Panc1 (cell line): ENCODE measurements around the gene OR4M1.

Experiments
- CTCF ChIP-seq: fragments of 450-650 bp; IDR thresholded peaks from 2 replicates; pipeline ENCODE4 v1.5.1; 2017; ENCODE audit warnings: mild to moderate bottlenecking
- POLR2AphosphoS5 ChIP-seq: IDR thresholded peaks from 2 replicates; pipeline ENCODE4 v1.6.1; 2012; ENCODE audit warnings: mild to moderate bottlenecking, low read depth, low read length, moderate library complexity
- REST ChIP-seq, 2 experiments: IDR thresholded peaks; 2 replicates each; pipeline ENCODE4 v1.6.1; 2011 to 2012; ENCODE audit warnings: low read depth in 2 of 2, control low read depth in 1 of 2, low read length in 1 of 2, mild to moderate bottlenecking in 1 of 2, moderate library complexity in 1 of 2; ENCODE audit not compliant: insufficient read depth in 1 of 2
- SIN3A ChIP-seq: IDR thresholded peaks from 2 replicates; pipeline ENCODE4 v1.6.1; 2012; ENCODE audit warnings: low read depth, mild to moderate bottlenecking, low read length, moderate library complexity, borderline replicate concordance; ENCODE audit not compliant: insufficient read depth
- TCF7L2 ChIP-seq: IDR thresholded peaks from 2 replicates; pipeline ENCODE4 v1.6.1; 2011; ENCODE audit warnings: mild to moderate bottlenecking, low read depth, low read length, inconsistent platforms

- no peak for TF ChIP-seq CTCF
- TF ChIP-seq REST (IDR thresholded peaks at IDR 0.05; ENCODE audit: insufficient read depth in 1 of 2, low read depth in 2 of 2, low read length in 1 of 2) = no peak
- no peak for TF ChIP-seq POLR2AphosphoS5
- no peak for TF ChIP-seq SIN3A
- TF ChIP-seq TCF7L2 = no peak
Observed at GRCh38 chr14:19754172-19754571, 19.1 kb upstream of the OR4M1 start.
